ENCODE data around the gene DCDC2B. TPM values are rescaled to one million over a fixed set of nuclear protein-coding genes. Genes with fewer than 3 reads are reported as not detected.
A peak's percentile ranks its signal among the peaks of the same experiment; 100 is the strongest.

The DCDC2B gene
- total RNA-seq, 1 donor from 2014 or later: 3.2 TPM

- ATAC-seq (peak; percentile 14 to 48), DNase-seq (peak; percentile 71)
- intact Hi-C loops (cut with DNase I): no loop called here
- no peaks in the 10 kb centered on the region for H3K9me3 ChIP-seq
- H3K4me3 ChIP-seq: peak overlapping the region; percentile 77
- H3K27ac ChIP-seq: peak overlapping the region; percentile 74
- peaks cover 34% of the 10 kb centered on the region for H3K4me1 ChIP-seq
- H3K27me3 ChIP-seq (ENCODE audit: low read depth): no peaks in the 10 kb centered on the region
- peaks cover 21% of the 10 kb centered on the region for H3K36me3 ChIP-seq
- no peak for TF ChIP-seq CTCF (IDR thresholded peaks at IDR 0.05)
These were observed 7.7 kb upstream of the DCDC2B start for GRCh38 chr1:32201011-32201855.

GRCh38 chr1:32204943-32205361 is 3.9 kb upstream of the DCDC2B start:
- intact Hi-C loops (cut with DNase I): no loop called here
- H3K27me3 ChIP-seq (ENCODE audit: low read depth): no peaks in the 10 kb centered on the region
- H3K9me3 ChIP-seq: no peaks in the 10 kb centered on the region
- H3K27ac ChIP-seq: peak overlapping the region; percentile 54
- H3K4me3 ChIP-seq: peak overlapping the region; percentile 71
- H3K4me1 ChIP-seq: peaks cover 34% of the 10 kb centered on the region
- peak; percentile 59 for DNase-seq
- no peak for TF ChIP-seq CTCF (IDR thresholded peaks at IDR 0.05)
- peak; percentile 20 to 37 for ATAC-seq
- no peaks in the 10 kb centered on the region for H3K36me3 ChIP-seq

- DNase-seq: peak; percentile 93
- no peak for TF ChIP-seq CTCF (IDR thresholded peaks at IDR 0.05)
- Histone ChIP-seq H3K9me3 (no peaks in the 10 kb centered on the region), H3K36me3 (no peaks in the 10 kb centered on the region), H3K4me3 (peak within 1 kb of the TSS; percentile 71), H3K27me3 (ENCODE audit: low read depth) (no peaks in the 10 kb centered on the region), H3K27ac (peak within 1 kb of the TSS; percentile 54), H3K4me1 (peaks cover 30% of the 10 kb centered on the region)
- peak; percentile 91 to 93 for ATAC-seq
- intact Hi-C loops (cut with DNase I): no loop called here
These were observed 3.2 kb upstream of the DCDC2B start, which contains the start of gene IQCC for GRCh38 chr1:32205401-32206370. Gene IQCC (plus strand): TSS chr1:32205671. CDS start chr1:32205682, 11 bp downstream.

GRCh38 chr1:32208469-32208868 is 420 bp upstream of the DCDC2B start:
- no peak overlapping the region for H3K27ac ChIP-seq

More at GRCh38 chr1:32208469-32208868, 420 bp upstream of the DCDC2B start:
- Histone ChIP-seq H3K27me3 (ENCODE audit: low read depth) (no peaks in the 10 kb centered on the region), H3K4me1 (peaks cover 18% of the 10 kb centered on the region), H3K4me3 (no peak overlapping the region), H3K9me3 (no peaks in the 10 kb centered on the region), H3K36me3 (no peaks in the 10 kb centered on the region)
- DNase-seq (no peak), ATAC-seq (no peak)
- TF ChIP-seq CTCF (IDR thresholded peaks at IDR 0.05): no peak
- intact Hi-C loops (cut with DNase I): no loop called here

Measured in lower lobe of right lung (tissue), 2 donors.